GM21526 (cell line): ENCODE results near the gene PHIP.
"Not testable (repeated sequence)": the region's sequence is repeated elsewhere in the genome, so short reads cannot be mapped to it uniquely, and the experiment has no call there.

Experiments
- ATAC-seq: cut with Tn5 transposase; IDR thresholded peaks from one replicate; pipeline ENCODE4 v1.9.1; 2021; ENCODE audit warnings: moderate library complexity; ENCODE audit not compliant: unreplicated experiment, low FRiP score

Gene PHIP

GRCh38 chr6:78947962-78948361 is 130.1 kb downstream of the PHIP start:
- no peak for ATAC-seq

- no peak for ATAC-seq
Measured at GRCh38 chr6:78947529-78947928, 130.5 kb downstream of the PHIP start.

GRCh38 chr6:78942446-78942845 is 135.6 kb downstream of the PHIP start:
- ATAC-seq = no peak

GRCh38 chr6:78936515-78936914 is 141.5 kb downstream of the PHIP start:
- ATAC-seq = no peak

GRCh38 chr6:78935553-78935952 is 142.5 kb downstream of the PHIP start:
- ATAC-seq = no peak

GRCh38 chr6:78925317-78925716 is 152.7 kb downstream of the PHIP start:
- no peak for ATAC-seq

DNA sequence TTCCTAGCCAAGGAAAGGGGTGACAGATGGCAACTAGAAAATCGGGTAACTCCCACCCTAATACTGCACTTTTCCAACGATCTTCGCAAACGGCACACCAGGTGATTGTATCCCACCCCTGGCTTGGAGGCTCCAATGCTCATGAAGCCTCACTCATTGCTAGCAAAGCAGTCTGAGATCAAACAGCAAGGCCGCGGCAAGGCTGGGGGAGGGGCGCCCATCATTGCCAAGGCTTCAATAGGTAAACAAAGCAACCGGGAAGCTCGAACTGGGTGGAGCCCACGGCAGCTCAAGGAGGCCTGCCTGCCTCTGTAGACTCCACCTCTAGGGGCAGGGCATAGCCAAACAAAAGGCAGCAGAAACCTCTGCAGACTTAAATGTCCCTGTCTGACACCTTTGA is 156.9 kb downstream of the PHIP start:
- not testable (repeated sequence) for ATAC-seq

DNA sequence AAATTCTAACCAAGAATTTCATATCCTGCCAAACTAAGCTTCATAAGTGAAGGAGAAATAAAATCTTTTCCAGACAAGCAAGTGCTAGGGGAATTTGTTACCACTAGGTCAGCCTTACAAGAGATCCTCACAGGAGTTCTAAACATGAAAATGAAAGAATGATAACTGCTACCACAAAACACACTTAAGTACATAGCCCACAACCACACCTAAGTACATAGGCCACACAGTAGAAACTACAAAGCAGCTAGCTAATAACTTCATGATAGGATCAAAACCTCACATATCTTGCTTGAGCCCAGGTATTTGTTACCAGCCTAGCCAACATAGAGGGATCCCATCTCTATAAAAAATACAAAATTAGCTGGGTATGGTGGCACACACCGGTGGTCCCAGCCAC is 160.3 kb downstream of the PHIP start:
- ATAC-seq = no peak

- ATAC-seq = no peak
Measured at GRCh38 chr6:78916411-78916810, 161.6 kb downstream of the PHIP start.

- ATAC-seq = no peak
Measured at GRCh38 chr6:78911218-78911940, 166.7 kb downstream of the PHIP start.

- no peak for ATAC-seq
Measured at GRCh38 chr6:78910591-78911171, 167.4 kb downstream of the PHIP start.

DNA sequence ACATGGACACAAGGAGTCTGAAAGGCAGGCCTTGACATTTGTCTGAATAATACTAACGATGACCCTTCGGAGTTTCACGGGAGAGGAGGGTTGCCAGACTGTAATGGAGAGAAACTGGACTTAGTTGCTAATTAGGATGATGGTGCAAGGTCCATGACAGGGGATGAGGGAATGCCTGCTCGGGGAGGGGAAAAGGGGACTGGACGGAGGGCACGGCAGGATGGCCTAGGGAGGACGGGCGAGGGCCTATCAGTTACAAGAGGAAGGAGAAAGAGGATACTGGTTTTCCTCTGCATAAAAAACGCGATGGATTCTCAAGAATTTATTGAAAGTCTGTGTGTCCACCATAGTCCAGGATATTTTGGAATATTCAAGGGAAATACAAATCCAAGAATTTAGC is 168.0 kb downstream of the PHIP start:
- no peak for ATAC-seq

DNA sequence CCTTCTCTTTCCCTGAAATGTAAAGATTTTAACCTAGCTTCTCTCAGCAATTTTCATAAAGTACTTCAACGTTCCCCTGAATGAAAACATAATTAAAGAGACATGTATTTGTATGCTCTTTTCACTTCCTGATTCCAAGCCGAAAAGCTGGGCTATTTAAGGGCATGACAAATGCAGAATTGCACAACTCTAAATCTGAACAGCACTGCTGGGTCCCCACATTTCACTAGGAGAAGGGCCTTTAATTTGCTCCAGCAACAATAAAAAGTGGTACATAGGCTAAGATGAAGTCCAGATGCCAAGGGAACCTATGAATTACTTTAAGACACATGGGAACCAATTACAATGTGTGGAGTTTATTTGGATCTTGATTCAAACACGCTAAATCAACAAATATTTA is 168.7 kb downstream of the PHIP start:
- ATAC-seq = no peak

DNA sequence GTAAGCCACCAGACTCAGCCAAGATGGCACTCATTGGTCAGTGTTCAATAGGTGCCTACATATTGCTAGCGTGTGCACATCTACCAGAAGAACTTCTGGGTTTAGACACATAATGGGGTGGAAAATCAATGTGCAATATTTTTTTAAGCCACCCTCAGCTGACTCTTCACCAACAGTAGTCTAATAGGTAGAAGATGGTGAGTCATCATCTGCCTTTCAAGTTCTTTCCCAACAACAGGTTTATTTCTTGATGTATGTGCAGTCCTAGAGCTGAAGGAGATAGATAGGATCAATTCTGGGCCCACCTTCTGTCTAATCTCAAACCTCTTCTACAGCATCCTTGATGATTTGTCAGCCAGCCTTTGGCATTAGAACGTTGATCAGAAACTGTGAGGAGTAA is 169.4 kb downstream of the PHIP start:
- no peak for ATAC-seq

DNA sequence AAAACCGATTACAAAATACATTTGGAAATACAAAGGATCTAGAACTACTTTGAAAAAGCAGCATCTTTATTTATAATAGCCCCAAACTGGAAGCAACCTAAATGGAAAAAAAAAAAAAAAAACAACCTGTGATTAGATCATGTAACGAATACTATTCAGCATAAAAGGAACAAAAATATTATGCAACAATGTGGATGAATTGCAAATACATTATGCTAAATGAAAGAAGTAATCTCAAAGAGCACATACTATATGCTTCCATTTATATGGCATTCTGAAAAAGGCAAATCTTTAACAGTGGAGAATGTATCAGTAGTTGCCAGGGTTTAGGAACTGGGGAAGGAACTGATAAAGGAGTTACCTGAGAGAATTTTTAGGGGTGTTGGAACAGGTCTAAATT is 181.8 kb downstream of the PHIP start:
- no peak for ATAC-seq

- ATAC-seq = not testable (repeated sequence)
Measured at GRCh38 chr6:78889901-78890300, 188.2 kb downstream of the PHIP start.
